C4-2B (cell line): Measurements from ENCODE around the gene LYZL2.
"Not testable (repeated sequence)": the region's sequence is repeated elsewhere in the genome, so short reads cannot be mapped to it uniquely, and the experiment has no call there.

Experiments used
- H3K27ac ChIP-seq: fragments of 450-650 bp; 2 replicates; pipeline ENCODE4 v1.5.1; 2017
- ZFX ChIP-seq: fragments of 450-650 bp; IDR thresholded peaks from 2 replicates; pipeline ENCODE4 v1.6.1; 2017
- TF ChIP-seq, protein P1 (sequence below): fragments of 450-650 bp; conservative IDR thresholded peaks from 2 replicates; pipeline ENCODE4 v1.5.1; 2017; ENCODE audit warnings: mild to moderate bottlenecking

Gene LYZL2

DNA sequence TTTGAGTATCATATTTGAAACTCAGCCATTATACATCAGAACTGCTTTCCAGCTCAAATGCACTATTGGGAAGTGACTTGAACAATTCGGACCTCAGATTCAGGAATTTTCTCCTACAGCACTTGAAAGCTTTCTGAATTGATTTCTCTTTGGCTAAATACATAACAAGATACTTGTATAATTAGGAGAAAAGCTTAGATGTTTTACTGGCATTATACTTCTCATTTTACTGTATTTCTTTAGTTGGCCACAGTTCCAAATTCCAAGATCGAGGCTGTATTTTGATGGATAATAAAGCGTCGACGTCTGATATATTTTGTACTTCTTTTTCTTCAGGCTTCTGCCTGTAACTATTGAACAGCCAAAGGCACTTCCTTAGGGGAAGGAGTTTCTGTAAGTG, 26.7 kb upstream of the LYZL2 start:
- no peak overlapping the region for H3K27ac ChIP-seq
- no peak for TF ChIP-seq ZFX
- TF ChIP-seq, protein P1, sequence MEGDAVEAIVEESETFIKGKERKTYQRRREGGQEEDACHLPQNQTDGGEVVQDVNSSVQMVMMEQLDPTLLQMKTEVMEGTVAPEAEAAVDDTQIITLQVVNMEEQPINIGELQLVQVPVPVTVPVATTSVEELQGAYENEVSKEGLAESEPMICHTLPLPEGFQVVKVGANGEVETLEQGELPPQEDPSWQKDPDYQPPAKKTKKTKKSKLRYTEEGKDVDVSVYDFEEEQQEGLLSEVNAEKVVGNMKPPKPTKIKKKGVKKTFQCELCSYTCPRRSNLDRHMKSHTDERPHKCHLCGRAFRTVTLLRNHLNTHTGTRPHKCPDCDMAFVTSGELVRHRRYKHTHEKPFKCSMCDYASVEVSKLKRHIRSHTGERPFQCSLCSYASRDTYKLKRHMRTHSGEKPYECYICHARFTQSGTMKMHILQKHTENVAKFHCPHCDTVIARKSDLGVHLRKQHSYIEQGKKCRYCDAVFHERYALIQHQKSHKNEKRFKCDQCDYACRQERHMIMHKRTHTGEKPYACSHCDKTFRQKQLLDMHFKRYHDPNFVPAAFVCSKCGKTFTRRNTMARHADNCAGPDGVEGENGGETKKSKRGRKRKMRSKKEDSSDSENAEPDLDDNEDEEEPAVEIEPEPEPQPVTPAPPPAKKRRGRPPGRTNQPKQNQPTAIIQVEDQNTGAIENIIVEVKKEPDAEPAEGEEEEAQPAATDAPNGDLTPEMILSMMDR, result no peak

GRCh38 chr10:30655001-30655400, 25.4 kb upstream of the LYZL2 start:
- not testable (repeated sequence) for H3K27ac ChIP-seq

- not testable (repeated sequence) for H3K27ac ChIP-seq
These were observed 22.2 kb upstream of the LYZL2 start for GRCh38 chr10:30651470-30652397.

GRCh38 chr10:30647089-30647488, 17.5 kb upstream of the LYZL2 start:
- TF ChIP-seq ZFX, result no peak
- TF ChIP-seq, protein P1, result no peak
- H3K27ac ChIP-seq, result no peak overlapping the region

DNA sequence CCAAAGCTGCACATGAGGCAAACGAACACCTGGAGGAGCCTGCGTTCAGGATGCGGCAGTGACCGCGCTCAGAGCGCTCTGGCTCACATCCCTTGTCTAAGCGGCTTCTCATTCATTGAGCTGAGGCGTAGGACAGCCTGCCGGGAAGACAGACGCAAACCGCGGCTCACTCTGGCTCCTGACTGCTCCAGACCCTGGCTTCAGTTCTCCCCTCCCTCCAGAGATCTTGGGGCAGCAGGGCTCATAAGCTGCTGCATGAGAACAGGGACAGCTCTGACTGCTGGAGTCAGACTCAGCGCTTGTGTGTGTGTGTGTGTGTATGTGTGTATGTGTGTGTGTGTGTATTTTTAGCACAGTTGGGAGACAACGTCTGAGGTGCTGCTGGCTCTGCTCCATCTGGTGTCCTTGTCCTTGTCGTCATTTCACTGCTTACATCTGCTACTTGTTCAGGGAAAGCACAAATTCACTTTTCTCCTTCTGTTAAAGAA, 15.8 kb upstream of the LYZL2 start:
- TF ChIP-seq ZFX, result no peak
- TF ChIP-seq, protein P1, result 0 out of 2 replicates have a peak, but pooled peaks have one; percentile 2
- H3K27ac ChIP-seq, result no peak overlapping the region

DNA sequence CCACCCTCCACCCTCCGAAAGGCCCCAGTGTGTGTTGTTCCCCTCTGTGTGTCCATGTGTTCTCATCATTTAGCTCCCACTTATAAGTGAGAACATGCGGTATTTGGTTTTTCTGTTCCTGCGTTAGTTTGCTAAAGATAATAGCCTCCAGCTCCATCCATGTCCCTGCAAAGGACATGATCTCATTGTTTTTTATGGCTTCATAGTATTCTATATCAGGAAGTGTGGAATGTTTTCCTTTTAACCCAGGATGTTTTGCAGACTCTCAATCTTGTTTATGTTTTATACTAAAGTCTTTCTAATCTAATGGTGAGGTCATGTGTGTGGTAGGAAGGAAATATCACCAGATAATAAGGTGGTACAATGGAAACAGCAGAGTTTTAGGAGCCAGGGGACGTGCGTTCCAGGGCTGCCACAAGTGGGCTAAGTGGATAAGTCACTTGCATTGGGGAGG, 14.9 kb upstream of the LYZL2 start:
- H3K27ac ChIP-seq, result not testable (repeated sequence)

- not testable (repeated sequence) for H3K27ac ChIP-seq
These were observed 14.1 kb upstream of the LYZL2 start for GRCh38 chr10:30643557-30644199.

GRCh38 chr10:30642856-30643255, 13.3 kb upstream of the LYZL2 start:
- not testable (repeated sequence) for H3K27ac ChIP-seq

DNA sequence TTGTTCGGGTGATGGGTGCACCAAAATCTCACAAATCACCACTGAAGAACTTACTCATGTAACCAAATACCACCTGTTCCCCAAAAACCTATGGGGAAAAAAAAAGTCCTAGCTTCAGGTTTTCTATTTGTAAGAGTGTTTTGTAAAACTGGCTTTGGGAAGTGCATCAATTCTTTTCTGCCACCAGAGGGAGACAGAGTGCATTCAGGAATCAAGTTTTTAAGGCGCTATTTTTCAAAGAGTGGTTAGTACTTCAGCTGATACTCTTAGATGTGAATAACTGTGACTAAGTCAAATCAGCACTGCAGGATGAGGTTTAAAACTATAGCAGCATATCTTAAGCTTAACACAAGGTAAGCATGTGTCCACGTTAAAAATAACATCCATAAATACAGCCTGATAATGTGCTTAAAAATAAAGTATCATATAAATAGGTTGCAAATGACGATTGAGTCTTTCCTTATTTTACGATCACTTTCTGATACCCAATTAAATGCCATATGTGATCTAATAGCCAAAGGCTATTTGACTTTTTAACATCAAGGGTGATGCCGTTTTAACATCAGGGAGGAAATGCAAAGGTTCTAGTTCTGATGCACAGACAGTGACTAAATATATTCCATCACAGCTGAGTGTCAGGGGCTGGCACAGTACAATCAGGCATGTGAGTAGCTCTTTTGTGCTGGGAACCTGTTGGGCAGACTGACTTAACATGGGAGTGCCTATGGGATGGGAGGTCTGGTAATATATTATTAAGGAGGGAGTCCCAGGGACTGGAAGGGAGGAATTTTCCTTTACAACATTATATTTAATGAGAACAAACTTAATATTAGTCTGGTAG, 10.6 kb upstream of the LYZL2 start:
- TF ChIP-seq, protein P1, result peak; percentile 97
- no peak for TF ChIP-seq ZFX

More for the DNA sequence above, 10.6 kb upstream of the LYZL2 start:
- no peak overlapping the region for H3K27ac ChIP-seq
